HepG2 (cell line): Measurements from ENCODE around the gene FGD2. TPM values are rescaled to one million over a fixed set of nuclear protein-coding genes. Genes with fewer than 3 reads are reported as not detected.

ENCODE experiments used
- CBFB ChIP-seq: sonication (generic); formaldehyde crosslinking; IDR thresholded peaks from 2 replicates; pipeline ENCODE4 v1.4.0; 2020; ENCODE audit warnings: missing genetic modification reagents
- CREB1 ChIP-seq, 2 experiments: fragments of 450-650 bp in 1 of 2; IDR thresholded peaks; 2 replicates each; pipeline ENCODE4 v1.6.1; 2016 to 2017; ENCODE audit warnings: control low read depth in 1 of 2, mild to moderate bottlenecking in 1 of 2, missing compliant biosample characterization in 1 of 2, missing genetic modification characterization in 1 of 2
- FOXK1 ChIP-seq: sonication (generic); formaldehyde crosslinking; IDR thresholded peaks from 2 replicates; pipeline ENCODE4 v1.4.0; 2020; ENCODE audit warnings: low read depth, missing genetic modification reagents, borderline replicate concordance
- IRX3 ChIP-seq: sonication (generic); formaldehyde crosslinking; IDR thresholded peaks from 2 replicates; pipeline ENCODE4 v1.8.1; 2023; ENCODE audit warnings: mild to moderate bottlenecking, low read depth, missing genetic modification reagents, borderline replicate concordance
- MED1 ChIP-seq: sonication (generic); formaldehyde crosslinking; IDR thresholded peaks from 2 replicates; pipeline ENCODE4 v1.4.0; 2020; ENCODE audit warnings: missing genetic modification reagents
- MEF2D ChIP-seq: sonication (generic); formaldehyde crosslinking; IDR thresholded peaks from 2 replicates; pipeline ENCODE4 v1.5.1; 2020; ENCODE audit warnings: mild to moderate bottlenecking, missing genetic modification reagents
- NFATC3 ChIP-seq: sonication (generic); formaldehyde crosslinking; IDR thresholded peaks from 2 replicates; pipeline ENCODE4 v1.5.1; 2020; ENCODE audit warnings: mild to moderate bottlenecking, missing genetic modification reagents
- PBX3 ChIP-seq: sonication (generic); formaldehyde crosslinking; IDR thresholded peaks from 2 replicates; pipeline ENCODE4 v1.8.1; 2023; ENCODE audit warnings: missing genetic modification reagents, inconsistent platforms, borderline replicate concordance
- REPIN1 ChIP-seq: sonication (generic); formaldehyde crosslinking; IDR thresholded peaks from 2 replicates; pipeline ENCODE4 v1.8.0; 2022; ENCODE audit warnings: missing genetic modification reagents, low read depth, mild to moderate bottlenecking, borderline replicate concordance
- SNRNP70 ChIP-seq: fragments of 200-400 bp; formaldehyde crosslinking; IDR thresholded peaks from 2 replicates; pipeline ENCODE4 v1.6.1; 2017; ENCODE audit warnings: mild to moderate bottlenecking, low read depth, low read length, moderate library complexity
- ZBTB33 ChIP-seq: sonication (generic); formaldehyde crosslinking; IDR thresholded peaks from 2 replicates; pipeline ENCODE4 v1.4.0; 2020; ENCODE audit warnings: missing genetic modification reagents
- ZFP37 ChIP-seq: sonication (generic); formaldehyde crosslinking; IDR thresholded peaks from 2 replicates; pipeline ENCODE4 v1.4.0; 2020; ENCODE audit warnings: missing genetic modification reagents, borderline replicate concordance
- ZFP90 ChIP-seq: sonication (generic); formaldehyde crosslinking; IDR thresholded peaks from 2 replicates; pipeline ENCODE4 v1.8.0; 2022; ENCODE audit warnings: missing genetic modification reagents, mild to moderate bottlenecking, inconsistent platforms, borderline replicate concordance
- ZNF276 ChIP-seq: sonication (generic); formaldehyde crosslinking; IDR thresholded peaks from 2 replicates; pipeline ENCODE4 v1.4.0; 2020; ENCODE audit warnings: mild to moderate bottlenecking, low read depth, missing genetic modification reagents
- ZNF317 ChIP-seq: sonication (generic); formaldehyde crosslinking; IDR thresholded peaks from 2 replicates; pipeline ENCODE4 v1.5.0; 2020; ENCODE audit warnings: mild to moderate bottlenecking, missing genetic modification reagents
- ZNF512B ChIP-seq: sonication (generic); formaldehyde crosslinking; IDR thresholded peaks from 2 replicates; pipeline ENCODE4 v1.5.1; 2020; ENCODE audit warnings: missing genetic modification reagents, mild to moderate bottlenecking, borderline replicate concordance
- ZNF605 ChIP-seq: sonication (generic); formaldehyde crosslinking; IDR thresholded peaks from 2 replicates; pipeline ENCODE4 v1.8.0; 2022; ENCODE audit warnings: mild to moderate bottlenecking, missing genetic modification reagents
- ZNF790 ChIP-seq: sonication (generic); formaldehyde crosslinking; IDR thresholded peaks from 2 replicates; pipeline ENCODE4 v1.8.0; 2022; ENCODE audit warnings: missing genetic modification reagents, mild to moderate bottlenecking, borderline replicate concordance
- polyA plus RNA-seq, 8 experiments: library from polyadenylated mRNA; depleted of rRNA in 3 of 8; stranded (reverse) in 7 of 8; unstranded in 1 of 8; fragments of >200 nt; fragmentation: Illumina TruSeq in 4 of 8; extraction: Trizol in 4 of 8; gene quantifications; 2 replicates each; pipeline versions ENCODE4 v1.2.1 to v1.2.3, GENCODE V29; 2011 to 2016; ENCODE audit warnings: low read depth in 4 of 8, missing spikeins in 1 of 8, mixed read lengths in 1 of 8; ENCODE audit not compliant: insufficient read depth in 1 of 8
- total RNA-seq, 5 experiments: library from RNA; depleted of rRNA; stranded (reverse); fragments of >200 nt; fragmentation: Illumina TruSeq; extraction: Trizol; gene quantifications; 2 replicates each; pipeline ENCODE4 v1.2.3, GENCODE V29; 2016; ENCODE audit warnings: low read depth in 1 of 5
- TF ChIP-seq, protein P1 (sequence below): sonication (generic); formaldehyde crosslinking; IDR thresholded peaks from 2 replicates; pipeline ENCODE4 v1.5.1; 2020; ENCODE audit warnings: missing genetic modification reagents, mild to moderate bottlenecking, borderline replicate concordance

The FGD2 gene
- total and polyA plus RNA-seq, 2 of the 13 experiments (the other 11 are each of a cell fraction or from before 2014, with no cell fraction given), result not detected

GRCh38 chr6:37018198-37019064 lies 13.0 kb downstream of the FGD2 start (continued):
- TF ChIP-seq, protein P1, sequence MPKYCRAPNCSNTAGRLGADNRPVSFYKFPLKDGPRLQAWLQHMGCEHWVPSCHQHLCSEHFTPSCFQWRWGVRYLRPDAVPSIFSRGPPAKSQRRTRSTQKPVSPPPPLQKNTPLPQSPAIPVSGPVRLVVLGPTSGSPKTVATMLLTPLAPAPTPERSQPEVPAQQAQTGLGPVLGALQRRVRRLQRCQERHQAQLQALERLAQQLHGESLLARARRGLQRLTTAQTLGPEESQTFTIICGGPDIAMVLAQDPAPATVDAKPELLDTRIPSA (CRISPR knock-in tag), result no peak
- peak; percentile 37 for TF ChIP-seq MED1 (CRISPR knock-in tag)
- peak; percentile 40; the same call in 1 of the 2 replicates for TF ChIP-seq MEF2D (CRISPR knock-in tag)
- no peak for TF ChIP-seq FOXK1 (CRISPR knock-in tag)
- no peak for TF ChIP-seq CBFB (CRISPR knock-in tag)
- TF ChIP-seq CREB1 (IDR thresholded peaks at IDR 0.05), result no peak
- TF ChIP-seq CREB1 (CRISPR knock-in tag; IDR thresholded peaks at IDR 0.05), result no peak
- no peak; the same call in 1 of the 2 replicates for TF ChIP-seq REPIN1
- TF ChIP-seq ZNF512B (CRISPR knock-in tag), result peak; percentile 65; the same call in 1 of the 2 replicates
- no peak for TF ChIP-seq IRX3 (CRISPR knock-in tag)
- TF ChIP-seq ZFP37 (CRISPR knock-in tag), result 0 out of 2 replicates have a peak, but pooled peaks have one; percentile 20
- no peak for TF ChIP-seq SNRNP70
- TF ChIP-seq PBX3 (CRISPR knock-in tag), result no peak
- no peak for TF ChIP-seq ZFP90
- TF ChIP-seq ZNF317 (CRISPR knock-in tag), result peak; percentile 16; the same call in 1 of the 2 replicates
- TF ChIP-seq ZNF790 (CRISPR knock-in tag), result no peak
- TF ChIP-seq NFATC3 (CRISPR knock-in tag), result no peak
- peak; percentile 54; the same call in 1 of the 2 replicates for TF ChIP-seq ZNF605 (CRISPR knock-in tag)
- TF ChIP-seq ZBTB33 (CRISPR knock-in tag), result peak; percentile 20
- TF ChIP-seq ZNF276 (CRISPR knock-in tag), result no peak
